OCI-LY7 (cell line): ENCODE measurements around the gene AMHR2. TPM values are rescaled to one million over a fixed set of nuclear protein-coding genes. Genes with fewer than 3 reads are reported as not detected.
"Not testable (repeated sequence)": the region's sequence is repeated elsewhere in the genome, so short reads cannot be mapped to it uniquely, and the experiment has no call there.

Experiments
- BruUV-seq: library from RNA; stranded (reverse); fragments of 400-500 nt; replicated peaks from 2 replicates; lab custom pipeline; 2021; lab: Mats Ljungman, UMichigan
- CTCF ChIA-PET: fragments of 300-600 bp; sonication (Branson Sonifier 250); formaldehyde crosslinking; loops from one replicate; lab custom pipeline; 2022; ENCODE audit warnings: antibody characterized with exemption; ENCODE audit not compliant: unreplicated experiment; lab: Charles Lee
- POLR2A ChIA-PET: fragments of 300-600 bp; sonication (Branson Sonifier 250); formaldehyde crosslinking; loops from one replicate; lab custom pipeline; 2022; ENCODE audit warnings: antibody characterized with exemption; lab: Charles Lee
- DNase-seq: peaks from one replicate; pipeline ENCODE4 v3.0.0-alpha.2; 2015; ENCODE audit warnings: low spot score
- H2AFZ ChIP-seq: fragments of 200-600 bp; sonication (generic), shearing (Covaris generic); 2 replicates; pipeline ENCODE4 v1.6.1; 2014; ENCODE audit warnings: mild to moderate bottlenecking, antibody characterized with exemption, low read length, moderate library complexity
- H3K27ac ChIP-seq: fragments of 200-600 bp; sonication (generic); 2 replicates; pipeline ENCODE4 v1.5.1; 2014; ENCODE audit warnings: mixed run types, low read depth, mild to moderate bottlenecking, moderate library complexity, low read length, inconsistent platforms; ENCODE audit not compliant: poor library complexity, severe bottlenecking
- H3K36me3 ChIP-seq: fragments of 200-600 bp; sonication (generic); 2 replicates; pipeline ENCODE4 v1.6.1; 2014; ENCODE audit warnings: mild to moderate bottlenecking, antibody characterized with exemption, low read length, moderate library complexity, mixed read lengths; ENCODE audit not compliant: insufficient read depth
- H3K4me1 ChIP-seq: fragments of 200-600 bp; sonication (generic); 2 replicates; pipeline ENCODE4 v1.5.1; 2014; ENCODE audit warnings: mild to moderate bottlenecking, low read length; ENCODE audit not compliant: insufficient read depth, poor library complexity, severe bottlenecking
- H3K4me2 ChIP-seq: fragments of 200-600 bp; sonication (generic); 2 replicates; pipeline ENCODE4 v1.6.1; 2014; ENCODE audit warnings: mild to moderate bottlenecking, low read length
- H3K4me3 ChIP-seq: fragments of 200-600 bp; sonication (generic); 2 replicates; pipeline ENCODE4 v1.5.1; 2014; ENCODE audit warnings: mild to moderate bottlenecking, low read depth, low read length; ENCODE audit not compliant: poor library complexity, severe bottlenecking
- H3K79me2 ChIP-seq: fragments of 200-600 bp; sonication (generic); 2 replicates; pipeline ENCODE4 v1.6.1; 2016; ENCODE audit warnings: low read depth, mild to moderate bottlenecking, low read length, moderate library complexity, mixed read lengths; ENCODE audit not compliant: insufficient read depth
- H3K9me2 ChIP-seq: fragments of 200-600 bp; sonication (generic); 2 replicates; pipeline ENCODE4 v1.6.1; 2016; ENCODE audit warnings: mild to moderate bottlenecking, low read length, mixed read lengths; ENCODE audit not compliant: insufficient read depth
- H3K9me3 ChIP-seq: fragments of 200-600 bp; sonication (generic); 2 replicates; pipeline ENCODE4 v1.6.1; 2014; ENCODE audit warnings: mild to moderate bottlenecking, mixed run types, low read length, mixed read lengths
- H4K20me1 ChIP-seq: fragments of 200-600 bp; sonication (generic); 2 replicates; pipeline ENCODE4 v1.6.1; 2014; ENCODE audit warnings: mild to moderate bottlenecking, antibody characterized with exemption, low read length, moderate library complexity, mixed read lengths; ENCODE audit not compliant: insufficient read depth
- CTCF ChIP-seq: fragments of 200-600 bp; sonication (generic); conservative IDR thresholded peaks from 2 replicates; pipeline ENCODE4 v1.5.1; 2014; ENCODE audit warnings: mild to moderate bottlenecking, antibody characterized with exemption, low read length, moderate library complexity, mixed read lengths
- EZH2phosphoT487 ChIP-seq: fragments of 200-600 bp; sonication (generic); IDR thresholded peaks from 2 replicates; pipeline ENCODE4 v1.6.1; 2018; ENCODE audit warnings: low read depth, borderline replicate concordance, mild to moderate bottlenecking, mixed run types, antibody characterized with exemption, low read length, moderate library complexity, mixed read lengths
- intact Hi-C: fragments of 100-400 bp; cut with micrococcal nuclease; formaldehyde crosslinking; loops from one replicate; pipeline ENCODE4 v1.10.0; 2022; ENCODE audit not compliant: unreplicated experiment
- total RNA-seq, 2 experiments: library from RNA; depleted of rRNA in 1 of 2; stranded (reverse); fragments of >200 nt in 1 of 2; shearing (Covaris generic) in 1 of 2; gene quantifications; 2 replicates each; pipeline ENCODE4 v1.2.3, GENCODE V29; 2014 to 2022

AMHR2 gene
- total RNA-seq, 2 experiments from 2014 or later, result not detected

GRCh38 chr12:53441040-53441833, 17.6 kb downstream of the AMHR2 start, which contains the start of gene PRR13:
Gene PRR13 (plus strand): TSS chr12:53441734. CDS start chr12:53442715, 981 bp downstream.
- Histone ChIP-seq H2AFZ (peak within 1 kb of the TSS; percentile 86), H3K4me3 (peak within 1 kb of the TSS; percentile 99), H4K20me1 (no peaks in the 10 kb centered on the region), H3K27ac (peak within 1 kb of the TSS; percentile 65), H3K9me2 (no peaks in the 10 kb centered on the region), H3K4me1 (peaks cover 23% of the 10 kb centered on the region), H3K9me3 (no peaks in the 10 kb centered on the region), H3K79me2 (peaks cover 26% of the 10 kb centered on the region), H3K36me3 (peaks cover 31% of the 10 kb centered on the region), H3K4me2 (peak within 1 kb of the TSS; percentile 74)
- ChIA-PET POLR2A (interaction anchor here (0.6 to 1.1 kb wide), 8 partner anchors 12 to 187 kb away, joined by 3 to 5 read pairs (median 3); partner anchors contain the start of genes AAAS and TARBP2), CTCF (interaction anchor here (0.7 kb wide), 2 partner anchors 19 to 117 kb away, joined by 3 to 4 read pairs; no protein-coding TSS in a partner anchor)
- intact Hi-C loops, result no loop called here
- TF ChIP-seq CTCF (no peak), EZH2phosphoT487 (no peak)
- no TSS peak for BruUV-seq
- DNase-seq, result peak; percentile 100

GRCh38 chr12:53443955-53444354, 20.3 kb downstream of the AMHR2 start:
- H3K4me2 ChIP-seq, result peak overlapping the region; percentile 73
- no peak overlapping the region for H2AFZ ChIP-seq
- DNase-seq, result no peak
- no TSS peak for BruUV-seq
- peaks cover 23% of the 10 kb centered on the region for H3K4me1 ChIP-seq
- TF ChIP-seq CTCF (no peak), EZH2phosphoT487 (no peak)
- ChIA-PET POLR2A (interaction anchor here (0.8 kb wide), 1 partner anchor 22 kb away, joined by 3 read pairs; no protein-coding TSS in a partner anchor), CTCF (no interaction called here)
- intact Hi-C loops, result no loop called here
- no peak overlapping the region for H3K4me3 ChIP-seq
- no peaks in the 10 kb centered on the region for H3K9me2 ChIP-seq
- H3K27ac ChIP-seq, result no peak overlapping the region
- H3K79me2 ChIP-seq, result peaks cover 26% of the 10 kb centered on the region
- H3K9me3 ChIP-seq, result no peaks in the 10 kb centered on the region
- peaks cover 54% of the 10 kb centered on the region for H3K36me3 ChIP-seq
- no peaks in the 10 kb centered on the region for H4K20me1 ChIP-seq

- CTCF ChIA-PET, DNase-seq, H4K20me1 ChIP-seq, H3K4me3 ChIP-seq, BruUV-seq, intact Hi-C loops, H3K4me2 ChIP-seq, H2AFZ ChIP-seq, H3K9me3 ChIP-seq, H3K27ac ChIP-seq, H3K9me2 ChIP-seq: not testable (repeated sequence)
- Histone ChIP-seq H3K4me1 (peaks cover 23% of the 10 kb centered on the region), H3K79me2 (peaks cover 26% of the 10 kb centered on the region), H3K36me3 (peaks cover 54% of the 10 kb centered on the region)
- POLR2A ChIA-PET, result interaction anchor here (0.6 to 1.0 kb wide), 6 partner anchors 10 to 477 kb away, joined by 3 to 4 read pairs (median 3); no protein-coding TSS in a partner anchor
Observed at GRCh38 chr12:53444593-53445325, 21.1 kb downstream of the AMHR2 start.
